K562 treated with DMSO at 1 percent for 4 hours (cell line): Measurements from ENCODE around the gene ZFPM1. TPM values are rescaled to one million over a fixed set of nuclear protein-coding genes. Genes with fewer than 3 reads are reported as not detected.

Source experiments
- total RNA-seq: library from RNA; unstranded; fragments of 300-600 nt; gene quantifications from 2 replicates; pipeline ENCODE4 v1.2.3, GENCODE V29; 2022; ENCODE audit not compliant: insufficient read depth

The ZFPM1 gene
- 7.7 and 8.9 TPM in 2 replicates for total RNA-seq

DNA sequence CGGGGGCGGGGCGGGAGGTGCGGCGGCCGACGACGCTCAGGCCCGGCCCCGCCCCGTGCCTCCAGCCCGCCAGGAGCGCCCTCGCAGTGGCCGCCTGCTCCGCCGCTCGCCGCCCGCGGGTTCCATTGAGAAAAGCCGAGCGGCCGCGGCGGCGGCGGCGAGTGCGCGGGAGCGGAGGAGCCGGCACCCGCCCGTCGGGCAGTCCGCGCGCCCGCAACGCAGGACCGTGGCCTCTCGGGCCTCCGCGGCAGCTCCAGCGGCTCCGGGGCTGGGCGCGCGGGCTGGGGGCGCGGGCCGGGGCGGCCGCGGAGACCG, at the start of gene ZFPM1:
TSS of gene ZFPM1 (plus strand) at position 64 of the 315 bp plus-strand sequence. CDS start 359 bp downstream, outside the sequence.

DNA sequence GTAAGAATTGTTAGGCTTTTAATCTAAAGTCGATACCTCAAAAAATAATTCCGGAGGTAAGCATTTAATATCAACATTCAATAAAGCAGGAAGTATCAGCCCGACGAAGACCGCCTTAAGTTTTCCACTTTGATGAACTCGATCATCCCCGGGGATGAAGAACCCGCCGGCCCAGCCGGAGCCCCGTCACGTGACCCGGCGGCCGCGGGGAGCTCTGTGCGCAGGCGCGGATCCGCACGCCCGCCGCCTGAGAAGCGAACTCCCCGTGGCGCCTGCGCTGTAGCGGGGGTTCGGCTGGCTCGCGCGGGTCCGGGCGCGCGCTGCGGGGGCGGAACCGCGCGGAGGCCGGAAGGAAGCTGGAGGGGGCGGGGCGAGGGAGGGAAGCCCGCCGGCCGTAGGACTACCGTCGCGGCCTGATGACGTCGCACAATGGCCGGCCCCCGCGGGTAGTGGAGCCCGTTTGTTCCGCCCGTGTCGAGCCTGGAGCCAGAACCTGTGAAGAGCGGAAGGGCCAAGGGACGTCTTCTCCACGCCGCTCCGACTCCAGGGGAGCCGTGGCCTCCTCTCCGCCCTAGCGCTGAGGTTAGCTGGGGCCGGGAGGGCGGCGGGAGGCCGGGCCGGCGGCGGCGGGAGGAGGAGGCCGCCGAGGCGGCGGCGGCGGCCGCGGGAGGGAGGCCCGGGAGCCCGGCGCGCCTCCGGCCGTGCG, 117.1 kb downstream of the ZFPM1 start, which contains the start of gene ZC3H18:
TSS of gene ZC3H18 (plus strand) at position 419 of the 706 bp plus-strand sequence. CDS start 6,721 bp downstream, outside the sequence.

Other genes with a start within 250 kb of the ZFPM1 start
- not detected in 2 replicates for gene ZNF469, start 70.3 kb upstream of the ZFPM1 start, total RNA-seq
- 47.3 and 54.5 TPM in 2 replicates for gene ZC3H18, start 117.1 kb downstream of the ZFPM1 start, total RNA-seq
- gene IL17C, start 185.3 kb downstream of the ZFPM1 start, total RNA-seq, result not detected in 2 replicates
- 618 and 683 TPM in 2 replicates for gene CYBA, start 197.8 kb downstream of the ZFPM1 start, total RNA-seq
- gene MVD, start 209.8 kb downstream of the ZFPM1 start, total RNA-seq, result 88.8 and 102 TPM in 2 replicates
- 1.8 TPM in 1 of 2 replicates, not detected in the other for gene SNAI3, start 233.2 kb downstream of the ZFPM1 start, total RNA-seq